AG09309 (cell line): Measurements from ENCODE around the gene TLE1.
"Not testable (repeated sequence)": the region's sequence is repeated elsewhere in the genome, so short reads cannot be mapped to it uniquely, and the experiment has no call there.

Source experiments
- DNase-seq: peaks from one replicate; pipeline ENCODE4 v3.0.0-alpha.2; 2010; ENCODE audit warnings: low read depth
- H3K4me3 ChIP-seq: 2 replicates; pipeline ENCODE4 v1.5.1; 2011; ENCODE audit warnings: mild to moderate bottlenecking, low read depth, low read length, moderate library complexity; ENCODE audit not compliant: control insufficient read depth
- CTCF ChIP-seq: IDR thresholded peaks from 2 replicates; pipeline ENCODE4 v1.5.1; 2011; ENCODE audit warnings: mild to moderate bottlenecking, low read depth, low read length, inconsistent platforms; ENCODE audit not compliant: insufficient read depth, control insufficient read depth; ENCODE audit errors: missing control alignments

The TLE1 gene

GRCh38 chr9:81689343-81690175 is at the start of gene TLE1:
TLE1 (minus strand) TSS chr9:81689547; CDS start chr9:81688240, 1,307 bp downstream.
- peak; percentile 96 for DNase-seq
- no peak for TF ChIP-seq CTCF
- H3K4me3 ChIP-seq, result peak within 1 kb of the TSS; percentile 80

- TF ChIP-seq CTCF, result no peak
- no peak overlapping the region for H3K4me3 ChIP-seq
- DNase-seq, result peak; percentile 58
These were observed 48.6 kb upstream of the TLE1 start for GRCh38 chr9:81737871-81738507.

GRCh38 chr9:81730498-81730897 is 41.2 kb upstream of the TLE1 start:
- not testable (repeated sequence) for DNase-seq, H3K4me3 ChIP-seq

GRCh38 chr9:81729135-81729534 is 39.8 kb upstream of the TLE1 start:
- no peak for DNase-seq
- TF ChIP-seq CTCF, result no peak
- no peak overlapping the region for H3K4me3 ChIP-seq

GRCh38 chr9:81724242-81724889 is 35.0 kb upstream of the TLE1 start:
- DNase-seq, result no peak
- no peak overlapping the region for H3K4me3 ChIP-seq
- no peak for TF ChIP-seq CTCF

GRCh38 chr9:81722277-81722676 is 32.9 kb upstream of the TLE1 start:
- no peak for TF ChIP-seq CTCF
- no peak overlapping the region for H3K4me3 ChIP-seq
- DNase-seq, result no peak

- DNase-seq, result no peak
- H3K4me3 ChIP-seq, result no peak overlapping the region
- TF ChIP-seq CTCF, result no peak
These were observed 31.2 kb upstream of the TLE1 start for GRCh38 chr9:81720450-81721086.
